ENCODE data around the gene MYL12B. TPM values are rescaled to one million over a fixed set of nuclear protein-coding genes. Genes with fewer than 3 reads are reported as not detected.

The MYL12B gene
- total and polyA plus RNA-seq, 2 experiments from 2014 or later = 519 to 721 TPM

DNA sequence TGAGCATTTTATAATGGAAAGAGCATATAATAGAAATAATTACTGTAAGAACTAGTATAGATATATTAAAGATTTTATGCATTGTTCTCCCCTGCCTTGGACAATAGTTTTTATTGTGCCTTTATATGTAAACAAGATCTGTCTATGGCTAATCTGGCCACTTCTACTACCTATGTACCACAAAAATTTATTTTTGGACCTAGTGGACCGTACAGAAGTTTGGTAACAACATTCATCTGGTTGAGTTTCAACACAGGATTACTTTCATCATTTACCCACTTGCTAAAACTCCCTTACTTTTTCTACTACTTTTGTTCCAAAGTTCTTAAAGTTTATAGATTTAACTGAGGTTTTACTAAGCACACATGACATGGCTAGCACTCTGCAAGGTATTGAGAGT lies 28.9 kb upstream of the MYL12B start:
- Histone ChIP-seq H3K36me3 (replicated peaks; ENCODE audit: insufficient read depth, low read depth) (no peaks in the 10 kb centered on the region), H3K4me1 (ENCODE audit: insufficient read depth) (no peaks in the 10 kb centered on the region), H3K9me3 (ENCODE audit: low read depth) (no peaks in the 10 kb centered on the region), H4K20me1 (ENCODE audit: insufficient read depth, poor library complexity, severe bottlenecking) (no peaks in the 10 kb centered on the region), H2AFZ (no peak overlapping the region), H3K9me2 (replicated peaks; ENCODE audit: insufficient read depth) (no peaks in the 10 kb centered on the region), H3K4me2 (no peak overlapping the region), H3K27ac (peak overlapping the region; percentile 44), H3K4me3 (no peak overlapping the region), H3K79me2 (no peaks in the 10 kb centered on the region), H3K27me3 (no peaks in the 10 kb centered on the region)
- DNase-seq (ENCODE audit: low spot score) = no peak
- TF ChIP-seq EZH2phosphoT487 (IDR thresholded peaks at IDR 0.05; ENCODE audit: low read depth, severe bottlenecking, unreplicated experiment) (no peak), EZH2 (IDR thresholded peaks at IDR 0.05; ENCODE audit: borderline replicate concordance) (no peak)
- TF ChIP-seq, protein P1, sequence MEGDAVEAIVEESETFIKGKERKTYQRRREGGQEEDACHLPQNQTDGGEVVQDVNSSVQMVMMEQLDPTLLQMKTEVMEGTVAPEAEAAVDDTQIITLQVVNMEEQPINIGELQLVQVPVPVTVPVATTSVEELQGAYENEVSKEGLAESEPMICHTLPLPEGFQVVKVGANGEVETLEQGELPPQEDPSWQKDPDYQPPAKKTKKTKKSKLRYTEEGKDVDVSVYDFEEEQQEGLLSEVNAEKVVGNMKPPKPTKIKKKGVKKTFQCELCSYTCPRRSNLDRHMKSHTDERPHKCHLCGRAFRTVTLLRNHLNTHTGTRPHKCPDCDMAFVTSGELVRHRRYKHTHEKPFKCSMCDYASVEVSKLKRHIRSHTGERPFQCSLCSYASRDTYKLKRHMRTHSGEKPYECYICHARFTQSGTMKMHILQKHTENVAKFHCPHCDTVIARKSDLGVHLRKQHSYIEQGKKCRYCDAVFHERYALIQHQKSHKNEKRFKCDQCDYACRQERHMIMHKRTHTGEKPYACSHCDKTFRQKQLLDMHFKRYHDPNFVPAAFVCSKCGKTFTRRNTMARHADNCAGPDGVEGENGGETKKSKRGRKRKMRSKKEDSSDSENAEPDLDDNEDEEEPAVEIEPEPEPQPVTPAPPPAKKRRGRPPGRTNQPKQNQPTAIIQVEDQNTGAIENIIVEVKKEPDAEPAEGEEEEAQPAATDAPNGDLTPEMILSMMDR (IDR thresholded peaks at IDR 0.05; ENCODE audit: poor library complexity) = no peak
- WGBS (ENCODE audit: low lambda C conversion rate, missing lambda C conversion rate) = 88% methylated on average over 1 of the region's 1 CpG

DNA sequence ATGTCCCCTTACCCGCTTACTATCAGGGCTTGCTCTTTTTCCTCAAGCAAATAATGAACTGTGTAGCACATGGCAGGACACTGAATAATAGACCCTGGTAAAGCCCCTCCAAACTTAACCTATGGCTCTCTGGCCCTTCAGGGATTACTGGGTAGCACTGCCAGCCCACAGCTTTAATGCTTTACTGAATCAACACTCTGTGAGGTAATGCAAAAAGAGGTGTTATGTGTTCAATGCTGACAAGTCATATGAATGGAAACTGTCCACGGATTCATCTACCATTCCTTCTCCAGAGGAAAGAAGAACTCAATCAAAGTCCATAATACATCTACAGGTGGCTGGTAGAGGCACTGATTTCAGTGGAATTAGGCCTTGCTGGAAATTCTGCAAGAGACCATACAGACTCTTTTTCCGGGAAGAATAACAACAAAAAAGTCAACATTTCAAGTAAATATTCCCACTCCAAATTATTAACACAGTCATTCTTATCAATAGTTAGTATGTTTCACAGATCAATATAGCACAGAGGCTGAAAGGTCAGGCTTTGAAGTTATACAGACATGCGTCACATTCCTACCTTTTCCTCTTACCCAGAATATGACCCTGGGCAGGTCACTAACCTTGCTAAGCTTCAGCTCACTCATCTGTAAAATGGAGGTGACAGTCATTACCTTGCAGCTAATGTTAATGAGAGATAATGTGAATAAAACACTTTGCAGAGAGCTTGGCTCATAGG lies 28.3 kb upstream of the MYL12B start:
- WGBS (ENCODE audit: low lambda C conversion rate, missing lambda C conversion rate) = 71% methylated on average over 4 of the region's 4 CpGs
- Histone ChIP-seq H3K36me3 (replicated peaks; ENCODE audit: insufficient read depth, low read depth) (no peaks in the 10 kb centered on the region), H3K4me1 (ENCODE audit: insufficient read depth) (no peaks in the 10 kb centered on the region), H3K9me2 (replicated peaks; ENCODE audit: insufficient read depth) (no peaks in the 10 kb centered on the region), H3K27me3 (no peaks in the 10 kb centered on the region), H3K27ac (peak overlapping the region; percentile 44), H3K9me3 (ENCODE audit: low read depth) (no peaks in the 10 kb centered on the region), H3K4me3 (no peak overlapping the region), H4K20me1 (ENCODE audit: insufficient read depth, poor library complexity, severe bottlenecking) (no peaks in the 10 kb centered on the region), H3K79me2 (no peaks in the 10 kb centered on the region), H2AFZ (no peak overlapping the region), H3K4me2 (no peak overlapping the region)
- TF ChIP-seq EZH2 (IDR thresholded peaks at IDR 0.05; ENCODE audit: borderline replicate concordance) (no peak), EZH2phosphoT487 (IDR thresholded peaks at IDR 0.05; ENCODE audit: low read depth, severe bottlenecking, unreplicated experiment) (no peak)
- TF ChIP-seq, protein P1 (IDR thresholded peaks at IDR 0.05; ENCODE audit: poor library complexity) = no peak
- no peak for DNase-seq (ENCODE audit: low spot score)

GRCh38 chr18:3234457-3234856 lies 27.5 kb upstream of the MYL12B start:
- H3K27ac ChIP-seq = no peak overlapping the region
- H3K4me2 ChIP-seq = no peak overlapping the region
- no peaks in the 10 kb centered on the region for H3K36me3 ChIP-seq (replicated peaks; ENCODE audit: insufficient read depth, low read depth)

More at GRCh38 chr18:3234457-3234856, 27.5 kb upstream of the MYL12B start:
- WGBS (ENCODE audit: low lambda C conversion rate, missing lambda C conversion rate) = 71% methylated on average over 5 of the region's 5 CpGs
- Histone ChIP-seq H2AFZ (no peak overlapping the region), H3K9me2 (replicated peaks; ENCODE audit: insufficient read depth) (no peaks in the 10 kb centered on the region), H3K9me3 (ENCODE audit: low read depth) (no peaks in the 10 kb centered on the region), H4K20me1 (ENCODE audit: insufficient read depth, poor library complexity, severe bottlenecking) (no peaks in the 10 kb centered on the region), H3K79me2 (no peaks in the 10 kb centered on the region), H3K4me3 (no peak overlapping the region), H3K4me1 (ENCODE audit: insufficient read depth) (no peaks in the 10 kb centered on the region), H3K27me3 (no peaks in the 10 kb centered on the region)
- DNase-seq (ENCODE audit: low spot score) = no peak
- no peak for TF ChIP-seq EZH2phosphoT487 (IDR thresholded peaks at IDR 0.05; ENCODE audit: low read depth, severe bottlenecking, unreplicated experiment)
- TF ChIP-seq, protein P1 (IDR thresholded peaks at IDR 0.05; ENCODE audit: poor library complexity) = no peak
- TF ChIP-seq EZH2 (IDR thresholded peaks at IDR 0.05; ENCODE audit: borderline replicate concordance) = no peak
